SK-N-SH (cell line): Measurements from ENCODE around the gene ITSN2. TPM values are rescaled to one million over a fixed set of nuclear protein-coding genes. Genes with fewer than 3 reads are reported as not detected.

ENCODE experiments used
- CTCF ChIA-PET: fragments of 300-600, 350-600 bp; formaldehyde crosslinking; extraction: SDS; loops from one replicate; lab custom pipeline; 2021; lab: Yijun Ruan, JAX
- POLR2A ChIA-PET: fragments of 350-600 bp; sonication (Branson Sonifier 250); formaldehyde crosslinking; extraction: SDS; loops from one replicate; lab custom pipeline; 2020; ENCODE audit warnings: antibody characterized with exemption, inconsistent platforms; lab: Yijun Ruan, JAX
- DNase-seq: peaks from one replicate; pipeline ENCODE4 v3.0.0; 2012
- H2AFZ ChIP-seq: fragments of 200-600 bp; sonication (generic); 2 replicates; pipeline ENCODE4 v1.8.1; 2016; ENCODE audit warnings: antibody characterized with exemption, mild to moderate bottlenecking, low read depth
- H3F3A ChIP-seq: fragments of 200-600 bp; sonication (generic); replicated peaks from 2 replicates; pipeline ENCODE3; 2016; ENCODE audit warnings: antibody characterized with exemption, mild to moderate bottlenecking; ENCODE audit not compliant: insufficient read depth
- H3K27ac ChIP-seq, 2 experiments: fragments of 200-500 bp in 1 of 2; fragments of 200-600 bp in 1 of 2; sonication (Bioruptor generic) in 1 of 2; sonication (generic), shearing (Covaris generic) in 1 of 2; 2 replicates each; pipeline versions ENCODE4 v1.5.1 to v1.6.1; 2014 to 2016; ENCODE audit warnings: low read depth in 2 of 2, inconsistent platforms in 1 of 2, low read length in 1 of 2, mild to moderate bottlenecking in 1 of 2, mixed read lengths in 1 of 2
- H3K27me3 ChIP-seq: fragments of 200-600 bp; sonication (generic), shearing (Covaris generic); 2 replicates; pipeline ENCODE4 v1.6.1; 2016; ENCODE audit warnings: mixed run types; ENCODE audit not compliant: insufficient read depth
- H3K36me3 ChIP-seq, 2 experiments: fragments of 200-500 bp in 1 of 2; fragments of 200-600 bp in 1 of 2; sonication (Bioruptor generic) in 1 of 2; sonication (generic) in 1 of 2; replicated peaks in 1 of 2; 2 replicates each; pipeline versions ENCODE3 to v1.5.1; 2014 to 2016; ENCODE audit warnings: low read length in 1 of 2, mild to moderate bottlenecking in 1 of 2; ENCODE audit not compliant: insufficient read depth in 2 of 2, control insufficient read depth in 1 of 2
- H3K4me1 ChIP-seq, 2 experiments: fragments of 200-500 bp in 1 of 2; fragments of 200-600 bp in 1 of 2; sonication (Bioruptor generic) in 1 of 2; sonication (generic), shearing (Covaris generic) in 1 of 2; 2 replicates each; pipeline versions ENCODE4 v1.5.1 to v1.6.1; 2014 to 2016; ENCODE audit warnings: low read depth in 1 of 2, low read length in 1 of 2, mixed run types in 1 of 2; ENCODE audit not compliant: insufficient read depth in 2 of 2, control insufficient read depth in 1 of 2
- H3K4me2 ChIP-seq: fragments of 200-600 bp; sonication (generic), shearing (Covaris generic); 2 replicates; pipeline ENCODE4 v1.6.1; 2017; ENCODE audit warnings: mixed run types
- H3K4me3 ChIP-seq, 2 experiments: fragments of 200-500 bp in 1 of 2; fragments of 200-600 bp in 1 of 2; sonication (Bioruptor generic) in 1 of 2; sonication (generic), shearing (Covaris generic) in 1 of 2; 2 replicates each; pipeline versions ENCODE4 v1.5.1 to v1.8.1; 2014 to 2016; ENCODE audit warnings: low read depth in 2 of 2, inconsistent platforms in 1 of 2, low read length in 1 of 2, mild to moderate bottlenecking in 1 of 2, mixed read lengths in 1 of 2, moderate library complexity in 1 of 2
- H3K79me2 ChIP-seq: fragments of 200-600 bp; sonication (generic); 2 replicates; pipeline ENCODE4 v1.8.1; 2017; ENCODE audit warnings: mild to moderate bottlenecking; ENCODE audit not compliant: insufficient read depth
- H3K9ac ChIP-seq: fragments of 200-600 bp; sonication (generic); 2 replicates; pipeline ENCODE4 v1.6.1; 2017; ENCODE audit warnings: mixed run types
- H3K9me2 ChIP-seq: fragments of 200-600 bp; sonication (generic); 2 replicates; pipeline ENCODE4 v1.6.1; 2017; ENCODE audit warnings: mixed run types
- H3K9me3 ChIP-seq: fragments of 200-600 bp; sonication (generic); 2 replicates; pipeline ENCODE4 v1.6.1; 2017; ENCODE audit warnings: mixed run types, mild to moderate bottlenecking, moderate library complexity
- H4K20me1 ChIP-seq: fragments of 200-600 bp; sonication (generic); 2 replicates; pipeline ENCODE4 v1.6.1; 2017; ENCODE audit warnings: mild to moderate bottlenecking, mixed run types; ENCODE audit not compliant: insufficient read depth
- EZH2phosphoT487 ChIP-seq: fragments of 200-600 bp; sonication (generic); IDR thresholded peaks from 2 replicates; pipeline ENCODE4 v1.6.1; 2017; ENCODE audit warnings: low read depth, mixed run types, mild to moderate bottlenecking, antibody characterized with exemption, moderate library complexity, borderline replicate concordance
- FOSL2 ChIP-seq: IDR thresholded peaks from 2 replicates; pipeline ENCODE4 v1.4.0; 2012; ENCODE audit warnings: low read depth, mild to moderate bottlenecking, moderate library complexity, borderline replicate concordance
- FOXJ3 ChIP-seq: sonication (generic); formaldehyde crosslinking; IDR thresholded peaks from 2 replicates; pipeline ENCODE4 v1.5.1; 2020; ENCODE audit warnings: mild to moderate bottlenecking, missing genetic modification reagents
- FOXM1 ChIP-seq: IDR thresholded peaks from 2 replicates; pipeline ENCODE4 v1.4.0; 2012; ENCODE audit warnings: low read depth, mild to moderate bottlenecking
- GATA2 ChIP-seq: sonication (generic); formaldehyde crosslinking; IDR thresholded peaks from 2 replicates; pipeline ENCODE4 v1.5.0; 2020; ENCODE audit warnings: mild to moderate bottlenecking, missing genetic modification reagents
- NRF1 ChIP-seq: IDR thresholded peaks from 2 replicates; pipeline ENCODE4 v1.6.1; 2012; ENCODE audit warnings: low read depth, mild to moderate bottlenecking, low read length
- POLR2AphosphoS5 ChIP-seq: IDR thresholded peaks from 2 replicates; pipeline ENCODE4 v1.6.1; 2012; ENCODE audit warnings: low read depth, low read length
- RFX5 ChIP-seq: IDR thresholded peaks from 2 replicates; pipeline ENCODE4 v1.6.1; 2012; ENCODE audit warnings: mild to moderate bottlenecking, improper control_type of control experiment, low read length
- SIN3A ChIP-seq: IDR thresholded peaks from 2 replicates; pipeline ENCODE4 v1.6.1; 2012; ENCODE audit warnings: low read depth, mild to moderate bottlenecking, low read length, moderate library complexity, borderline replicate concordance
- TCF12 ChIP-seq: IDR thresholded peaks from 2 replicates; pipeline ENCODE4 v1.4.0; 2012
- TEAD4 ChIP-seq: IDR thresholded peaks from 2 replicates; pipeline ENCODE4 v1.4.0; 2012; ENCODE audit warnings: mild to moderate bottlenecking, borderline replicate concordance; ENCODE audit not compliant: insufficient read depth
- YY1 ChIP-seq: IDR thresholded peaks from 2 replicates; pipeline ENCODE4 v1.4.0; 2012; ENCODE audit warnings: low read depth, mild to moderate bottlenecking
- WGBS: methylation state at CpG from one replicate; pipeline ENCODE4 v1.1.6; 2017; ENCODE audit warnings: low lambda C conversion rate; 5-methylcytosine and 5-hydroxymethylcytosine counted together
- polyA plus RNA-seq, 3 experiments: library from polyadenylated mRNA; depleted of rRNA; stranded (reverse); fragments of >200 nt; gene quantifications; 2 replicates each; pipeline ENCODE4 v1.2.3, GENCODE V29; 2012
- TF ChIP-seq, protein P1 (sequence below): fragments of 150-350 bp; IDR thresholded peaks from 2 replicates; pipeline ENCODE4 v1.6.1; 2016; ENCODE audit warnings: mild to moderate bottlenecking, low read depth, low read length
- TF ChIP-seq, protein P2 (sequence below): IDR thresholded peaks from 2 replicates; pipeline ENCODE4; 2012
- TF ChIP-seq, protein P3 (sequence below): IDR thresholded peaks from 2 replicates; pipeline ENCODE4 v1.6.1; 2012; ENCODE audit warnings: mild to moderate bottlenecking, low read depth, low read length, moderate library complexity
- TF ChIP-seq, protein P4 (sequence below): IDR thresholded peaks from 2 replicates; pipeline ENCODE4 v1.4.0; 2012; ENCODE audit warnings: low read depth

Gene ITSN2
- polyA plus RNA-seq, 1 of the 3 experiments (the other 2 are of a cell fraction) = 11.9 TPM

DNA sequence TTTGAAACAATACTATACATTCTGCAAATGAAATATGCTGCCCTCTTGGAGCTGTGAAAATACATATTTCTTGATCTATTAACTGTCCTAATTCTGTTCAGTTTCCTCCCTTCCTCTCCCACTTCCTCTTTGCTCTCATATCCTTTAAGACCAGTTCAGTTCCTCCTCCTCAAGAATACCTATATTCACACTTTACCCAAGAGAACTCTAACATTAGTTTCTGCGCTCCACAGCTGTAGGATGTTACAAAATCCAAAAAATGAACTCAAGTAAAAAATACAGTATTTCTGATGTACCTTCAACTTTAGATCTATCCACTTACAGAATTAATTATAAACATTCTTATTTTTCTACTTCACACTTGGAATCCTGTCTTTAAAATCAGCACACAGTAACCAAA, 5.4 kb downstream of the ITSN2 start:
- CTCF ChIA-PET = interaction anchor here (1.3 to 2.1 kb wide), 4 partner anchors 13 to 428 kb away, joined by 3 to 6 read pairs (median 4); partner anchors contain the start of genes ATAD2B and TP53I3
- Histone ChIP-seq H3K27me3 (no peaks in the 10 kb centered on the region), H3F3A (peaks cover 4% of the 10 kb centered on the region), H3K27ac (no peak overlapping the region), H2AFZ (no peak overlapping the region), H3K9me3 (no peaks in the 10 kb centered on the region), H3K79me2 (peaks cover 99% of the 10 kb centered on the region), H3K9ac (no peak overlapping the region), H3K4me3 (no peak overlapping the region), H3K4me2 (no peak overlapping the region), H3K4me1 (peaks cover 4 to 11% of the 10 kb centered on the region in 2 experiments), H4K20me1 (peaks cover 15% of the 10 kb centered on the region; the same call in 1 of the 2 replicates), H3K36me3 (no peaks in the 10 kb centered on the region), H3K9me2 (no peaks in the 10 kb centered on the region)
- TF ChIP-seq, protein P1, sequence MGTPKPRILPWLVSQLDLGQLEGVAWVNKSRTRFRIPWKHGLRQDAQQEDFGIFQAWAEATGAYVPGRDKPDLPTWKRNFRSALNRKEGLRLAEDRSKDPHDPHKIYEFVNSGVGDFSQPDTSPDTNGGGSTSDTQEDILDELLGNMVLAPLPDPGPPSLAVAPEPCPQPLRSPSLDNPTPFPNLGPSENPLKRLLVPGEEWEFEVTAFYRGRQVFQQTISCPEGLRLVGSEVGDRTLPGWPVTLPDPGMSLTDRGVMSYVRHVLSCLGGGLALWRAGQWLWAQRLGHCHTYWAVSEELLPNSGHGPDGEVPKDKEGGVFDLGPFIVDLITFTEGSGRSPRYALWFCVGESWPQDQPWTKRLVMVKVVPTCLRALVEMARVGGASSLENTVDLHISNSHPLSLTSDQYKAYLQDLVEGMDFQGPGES = no peak
- POLR2A ChIA-PET = no interaction called here
- no peak for DNase-seq
- WGBS = 98% methylated on average over 1 of the region's 1 CpG

DNA sequence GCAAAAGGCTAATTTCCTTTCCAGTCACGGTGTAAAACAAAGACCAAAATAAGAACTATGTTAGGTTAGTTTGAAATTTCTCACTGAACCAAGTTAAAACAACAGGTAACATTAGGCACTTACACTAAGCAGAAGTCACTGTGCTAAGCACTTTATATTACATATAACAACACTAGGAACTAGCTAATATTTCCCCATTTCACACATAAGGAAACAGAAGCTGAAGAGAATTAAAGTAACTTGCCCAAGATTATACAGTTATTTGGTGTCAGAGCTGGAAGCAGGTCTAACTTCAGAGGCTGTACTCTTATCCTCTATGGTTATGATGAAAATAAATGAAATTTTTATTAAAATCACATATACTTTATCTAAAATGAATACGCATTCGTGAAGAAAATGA, 5.9 kb downstream of the ITSN2 start:
- CTCF ChIA-PET = interaction anchor here (1.3 to 2.1 kb wide), 5 partner anchors 14 to 427 kb away, joined by 3 to 6 read pairs (median 3); partner anchors contain the start of genes ATAD2B and TP53I3
- H4K20me1 ChIP-seq = peaks cover 15% of the 10 kb centered on the region; the same call in 1 of the 2 replicates
- peaks cover 4% of the 10 kb centered on the region for H3F3A ChIP-seq
- no peak overlapping the region for H3K9ac ChIP-seq
- no peaks in the 10 kb centered on the region for H3K27me3 ChIP-seq
- TF ChIP-seq FOXM1 = no peak
- no peak for TF ChIP-seq NRF1
- no peak for TF ChIP-seq EZH2phosphoT487
- TF ChIP-seq GATA2 (CRISPR knock-in tag) = no peak
- TF ChIP-seq, protein P2, sequence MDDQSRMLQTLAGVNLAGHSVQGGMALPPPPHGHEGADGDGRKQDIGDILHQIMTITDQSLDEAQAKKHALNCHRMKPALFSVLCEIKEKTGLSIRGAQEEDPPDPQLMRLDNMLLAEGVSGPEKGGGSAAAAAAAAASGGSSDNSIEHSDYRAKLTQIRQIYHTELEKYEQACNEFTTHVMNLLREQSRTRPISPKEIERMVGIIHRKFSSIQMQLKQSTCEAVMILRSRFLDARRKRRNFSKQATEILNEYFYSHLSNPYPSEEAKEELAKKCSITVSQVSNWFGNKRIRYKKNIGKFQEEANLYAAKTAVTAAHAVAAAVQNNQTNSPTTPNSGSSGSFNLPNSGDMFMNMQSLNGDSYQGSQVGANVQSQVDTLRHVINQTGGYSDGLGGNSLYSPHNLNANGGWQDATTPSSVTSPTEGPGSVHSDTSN = no peak
- TF ChIP-seq, protein P3, sequence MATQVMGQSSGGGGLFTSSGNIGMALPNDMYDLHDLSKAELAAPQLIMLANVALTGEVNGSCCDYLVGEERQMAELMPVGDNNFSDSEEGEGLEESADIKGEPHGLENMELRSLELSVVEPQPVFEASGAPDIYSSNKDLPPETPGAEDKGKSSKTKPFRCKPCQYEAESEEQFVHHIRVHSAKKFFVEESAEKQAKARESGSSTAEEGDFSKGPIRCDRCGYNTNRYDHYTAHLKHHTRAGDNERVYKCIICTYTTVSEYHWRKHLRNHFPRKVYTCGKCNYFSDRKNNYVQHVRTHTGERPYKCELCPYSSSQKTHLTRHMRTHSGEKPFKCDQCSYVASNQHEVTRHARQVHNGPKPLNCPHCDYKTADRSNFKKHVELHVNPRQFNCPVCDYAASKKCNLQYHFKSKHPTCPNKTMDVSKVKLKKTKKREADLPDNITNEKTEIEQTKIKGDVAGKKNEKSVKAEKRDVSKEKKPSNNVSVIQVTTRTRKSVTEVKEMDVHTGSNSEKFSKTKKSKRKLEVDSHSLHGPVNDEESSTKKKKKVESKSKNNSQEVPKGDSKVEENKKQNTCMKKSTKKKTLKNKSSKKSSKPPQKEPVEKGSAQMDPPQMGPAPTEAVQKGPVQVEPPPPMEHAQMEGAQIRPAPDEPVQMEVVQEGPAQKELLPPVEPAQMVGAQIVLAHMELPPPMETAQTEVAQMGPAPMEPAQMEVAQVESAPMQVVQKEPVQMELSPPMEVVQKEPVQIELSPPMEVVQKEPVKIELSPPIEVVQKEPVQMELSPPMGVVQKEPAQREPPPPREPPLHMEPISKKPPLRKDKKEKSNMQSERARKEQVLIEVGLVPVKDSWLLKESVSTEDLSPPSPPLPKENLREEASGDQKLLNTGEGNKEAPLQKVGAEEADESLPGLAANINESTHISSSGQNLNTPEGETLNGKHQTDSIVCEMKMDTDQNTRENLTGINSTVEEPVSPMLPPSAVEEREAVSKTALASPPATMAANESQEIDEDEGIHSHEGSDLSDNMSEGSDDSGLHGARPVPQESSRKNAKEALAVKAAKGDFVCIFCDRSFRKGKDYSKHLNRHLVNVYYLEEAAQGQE = no peak
- no peak for TF ChIP-seq RFX5
- no peak for TF ChIP-seq TEAD4
- no peak for TF ChIP-seq FOSL2
- TF ChIP-seq, protein P4, sequence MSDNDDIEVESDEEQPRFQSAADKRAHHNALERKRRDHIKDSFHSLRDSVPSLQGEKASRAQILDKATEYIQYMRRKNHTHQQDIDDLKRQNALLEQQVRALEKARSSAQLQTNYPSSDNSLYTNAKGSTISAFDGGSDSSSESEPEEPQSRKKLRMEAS = no peak
- TF ChIP-seq FOXJ3 (CRISPR knock-in tag) = no peak
- TF ChIP-seq TCF12 = no peak
- TF ChIP-seq POLR2AphosphoS5 = no peak
- TF ChIP-seq SIN3A = no peak
- TF ChIP-seq YY1 = no peak
- TF ChIP-seq, all 33 proteins: peak for 0
- Histone ChIP-seq H3K4me1 (peaks cover 4 to 11% of the 10 kb centered on the region in 2 experiments), H3K4me3 (no peak overlapping the region), H2AFZ (no peak overlapping the region), H3K9me3 (no peaks in the 10 kb centered on the region), H3K36me3 (no peaks in the 10 kb centered on the region), H3K9me2 (no peaks in the 10 kb centered on the region), H3K4me2 (no peak overlapping the region), H3K79me2 (peaks cover 99% of the 10 kb centered on the region), H3K27ac (no peak overlapping the region)
- no peak for DNase-seq
- POLR2A ChIA-PET = no interaction called here
- 94% methylated on average over 3 of the region's 3 CpGs for WGBS
